Gastrocnemius medialis (tissue), 4 donors: Measurements from ENCODE around the gene CFAP44.

Source experiments
- CTCF ChIP-seq, 5 experiments: fragments of 450-650 bp in 3 of 5; fragments of 200-600 bp in 2 of 5; sonication (generic) in 2 of 5; IDR thresholded peaks in 4 of 5; conservative IDR thresholded peaks in 1 of 5; 1 replicate in 4 of 5; 2 replicates in 1 of 5; pipeline ENCODE4 v1.5.1; 2016 to 2019; ENCODE audit warnings: antibody characterized with exemption in 5 of 5, mild to moderate bottlenecking in 3 of 5, moderate library complexity in 3 of 5
- POLR2A ChIP-seq, 2 donors: fragments of 450-650 bp; IDR thresholded peaks; one replicate each; pipeline ENCODE4 v1.6.1; 2017; ENCODE audit warnings: antibody characterized with exemption in 2 of 2, mild to moderate bottlenecking in 2 of 2, moderate library complexity in 2 of 2

- no peak for TF ChIP-seq CTCF (IDR thresholded peaks at IDR 0.05 in 4 of 5, conservative IDR thresholded peaks at IDR 0.05 in 1 of 5)
- no peak for TF ChIP-seq POLR2A (IDR thresholded peaks at IDR 0.05)
These were observed 3.9 kb downstream of the CFAP44 start for GRCh38 chr3:113437411-113437810.
